GM18502 (cell line): ENCODE data around the gene ZNF436.
"Not testable (repeated sequence)": the region's sequence is repeated elsewhere in the genome, so short reads cannot be mapped to it uniquely, and the experiment has no call there.

Source experiments
- ATAC-seq: cut with Tn5 transposase; IDR thresholded peaks from one replicate; pipeline ENCODE4 v1.9.1; 2021; ENCODE audit warnings: mild to moderate bottlenecking; ENCODE audit not compliant: unreplicated experiment, poor library complexity

ZNF436 gene

GRCh38 chr1:23330846-23331245, 38.8 kb downstream of the ZNF436 start:
- ATAC-seq: no peak

DNA sequence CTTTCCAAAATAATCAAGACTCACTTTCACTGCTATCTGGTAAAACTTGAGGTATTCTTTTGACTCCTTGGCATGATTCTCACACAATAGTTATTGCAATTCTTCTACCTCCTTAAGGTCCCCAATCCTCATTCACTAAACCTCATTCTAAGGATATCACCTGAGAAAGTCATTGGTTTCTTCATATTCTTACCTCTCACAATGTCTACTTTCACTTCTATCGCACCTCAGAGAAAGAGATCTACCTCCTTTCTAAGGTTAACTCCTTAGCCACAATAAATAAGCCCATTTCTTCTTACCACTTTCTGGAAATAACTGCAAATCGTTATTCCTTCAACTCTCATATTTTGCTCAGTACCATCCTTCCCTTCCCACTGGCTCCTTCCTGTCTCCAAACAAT, 44.2 kb downstream of the ZNF436 start:
- ATAC-seq: no peak

GRCh38 chr1:23322770-23323169, 46.9 kb downstream of the ZNF436 start:
- no peak for ATAC-seq

GRCh38 chr1:23310280-23310679, 59.4 kb downstream of the ZNF436 start:
- not testable (repeated sequence) for ATAC-seq
